Erythroblast (primary cell): Measurements from ENCODE around the gene IFT80.

Source experiments
- GATA1 ChIP-seq: IDR thresholded peaks from 2 replicates; pipeline ENCODE4 v1.6.1; 2011; ENCODE audit warnings: low read depth, mild to moderate bottlenecking, control low read depth, low read length, moderate library complexity
- POLR2A ChIP-seq: IDR thresholded peaks from 2 replicates; pipeline ENCODE4 v1.6.1; 2011; ENCODE audit warnings: mild to moderate bottlenecking, low read length

- TF ChIP-seq POLR2A (no peak), GATA1 (no peak)
Observed at GRCh38 chr3:160217675-160218074, 181.3 kb downstream of the IFT80 start.
